HG03108 (cell line): ENCODE measurements around the gene AMFR.

ENCODE experiments used
- ATAC-seq: cut with Tn5 transposase; IDR thresholded peaks from one replicate; pipeline ENCODE4 v1.9.1; 2021; ENCODE audit warnings: moderate library complexity; ENCODE audit not compliant: unreplicated experiment

Gene AMFR

GRCh38 chr16:56363781-56364565 lies 61.4 kb downstream of the AMFR start:
- ATAC-seq, result no peak

GRCh38 chr16:56363181-56363716 lies 62.1 kb downstream of the AMFR start:
- ATAC-seq, result no peak

- no peak for ATAC-seq
These were observed 62.6 kb downstream of the AMFR start for GRCh38 chr16:56362706-56363105.

GRCh38 chr16:56362057-56362655 lies 63.2 kb downstream of the AMFR start:
- ATAC-seq, result no peak

GRCh38 chr16:56360117-56361008 lies 65.0 kb downstream of the AMFR start:
- no peak for ATAC-seq

GRCh38 chr16:56357765-56358322 lies 67.5 kb downstream of the AMFR start:
- ATAC-seq, result no peak

- ATAC-seq, result no peak
These were observed 68.0 kb downstream of the AMFR start for GRCh38 chr16:56357241-56357764.

- peak; percentile 91 for ATAC-seq
These were observed 68.8 kb downstream of the AMFR start for GRCh38 chr16:56356276-56357240.

GRCh38 chr16:56355786-56356275 lies 69.5 kb downstream of the AMFR start:
- no peak for ATAC-seq

GRCh38 chr16:56355221-56355620 lies 70.1 kb downstream of the AMFR start:
- no peak for ATAC-seq

- no peak for ATAC-seq
These were observed 70.6 kb downstream of the AMFR start for GRCh38 chr16:56354746-56355145.

GRCh38 chr16:56354016-56354415 lies 71.3 kb downstream of the AMFR start:
- no peak for ATAC-seq

GRCh38 chr16:56353054-56353921 lies 72.1 kb downstream of the AMFR start:
- no peak for ATAC-seq

GRCh38 chr16:56352351-56353053 lies 72.8 kb downstream of the AMFR start:
- no peak for ATAC-seq

GRCh38 chr16:56351481-56351880 lies 73.9 kb downstream of the AMFR start:
- ATAC-seq, result no peak

GRCh38 chr16:56350491-56351405 lies 74.6 kb downstream of the AMFR start:
- no peak for ATAC-seq

GRCh38 chr16:56349711-56350161 lies 75.6 kb downstream of the AMFR start:
- no peak for ATAC-seq
